ENCODE data around the gene RTL10.

RTL10 gene

DNA sequence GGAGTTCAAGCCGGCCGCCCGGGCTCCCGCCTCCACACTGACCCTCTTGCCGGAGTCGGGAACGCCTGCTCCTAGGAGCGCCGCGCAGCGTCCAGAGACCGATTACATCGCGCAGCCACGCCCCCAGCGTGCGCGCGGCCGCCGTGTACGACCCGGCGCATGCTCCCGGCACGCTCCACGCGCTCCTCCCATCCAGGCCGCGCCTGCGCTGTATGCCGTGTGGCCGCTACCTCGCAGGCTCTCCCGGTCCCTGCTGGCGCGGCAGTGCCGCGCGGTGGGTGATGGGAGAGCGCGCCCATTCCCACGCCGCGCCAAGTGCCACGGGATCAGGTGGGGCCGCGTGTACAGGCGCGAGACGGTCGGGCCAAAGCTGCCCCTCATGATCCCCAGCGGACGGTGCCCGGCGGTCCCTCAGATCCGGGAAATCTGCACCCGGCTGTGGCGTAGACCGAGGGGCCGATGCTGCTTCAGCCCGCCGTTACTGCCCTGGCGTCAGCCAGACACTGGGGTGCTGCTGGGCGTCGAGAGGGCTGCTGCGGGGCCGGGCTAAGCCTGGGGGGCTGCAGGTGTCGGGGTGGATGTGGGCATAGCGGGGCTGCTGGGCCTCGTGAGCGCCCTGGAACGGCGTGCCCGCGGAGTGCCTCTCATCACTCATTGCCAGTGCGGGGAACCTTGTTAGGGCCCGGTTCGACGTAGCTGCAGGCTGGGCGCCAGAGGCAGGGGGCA lies at the start of gene RTL10, which contains the start of gene GNB1L (continued):
- TF ChIP-seq, protein P1, sequence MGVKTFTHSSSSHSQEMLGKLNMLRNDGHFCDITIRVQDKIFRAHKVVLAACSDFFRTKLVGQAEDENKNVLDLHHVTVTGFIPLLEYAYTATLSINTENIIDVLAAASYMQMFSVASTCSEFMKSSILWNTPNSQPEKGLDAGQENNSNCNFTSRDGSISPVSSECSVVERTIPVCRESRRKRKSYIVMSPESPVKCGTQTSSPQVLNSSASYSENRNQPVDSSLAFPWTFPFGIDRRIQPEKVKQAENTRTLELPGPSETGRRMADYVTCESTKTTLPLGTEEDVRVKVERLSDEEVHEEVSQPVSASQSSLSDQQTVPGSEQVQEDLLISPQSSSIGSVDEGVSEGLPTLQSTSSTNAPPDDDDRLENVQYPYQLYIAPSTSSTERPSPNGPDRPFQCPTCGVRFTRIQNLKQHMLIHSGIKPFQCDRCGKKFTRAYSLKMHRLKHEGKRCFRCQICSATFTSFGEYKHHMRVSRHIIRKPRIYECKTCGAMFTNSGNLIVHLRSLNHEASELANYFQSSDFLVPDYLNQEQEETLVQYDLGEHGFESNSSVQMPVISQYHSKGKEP (tag by site-specific recombination; IDR thresholded peaks at IDR 0.05): no peak
- TF ChIP-seq ZNF664 (tag by site-specific recombination; IDR thresholded peaks at IDR 0.05) (no peak), ZNF404 (tag by site-specific recombination; IDR thresholded peaks at IDR 0.05) (no peak), ZNF354C (tag by site-specific recombination; IDR thresholded peaks at IDR 0.05; ENCODE audit: borderline replicate concordance, low read depth) (no peak), ZNF16 (tag by site-specific recombination; IDR thresholded peaks at IDR 0.05; ENCODE audit: low read depth) (no peak), ZNF266 (tag by site-specific recombination; IDR thresholded peaks at IDR 0.05; ENCODE audit: low read depth) (no peak), SP3 (tag by site-specific recombination; IDR thresholded peaks at IDR 0.05) (peak; percentile 73), ZNF596 (tag by site-specific recombination; IDR thresholded peaks at IDR 0.05) (no peak), MYNN (tag by site-specific recombination; IDR thresholded peaks at IDR 0.05; ENCODE audit: borderline replicate concordance) (no peak), ZNF510 (tag by site-specific recombination; IDR thresholded peaks at IDR 0.05; ENCODE audit: insufficient replicate concordance) (no peak), ZBTB1 (tag by site-specific recombination; IDR thresholded peaks at IDR 0.05) (peak; percentile 81), ZNF48 (tag by site-specific recombination; IDR thresholded peaks at IDR 0.05) (no peak), ZNF324 (tag by site-specific recombination; IDR thresholded peaks at IDR 0.05) (no peak; the same call in 1 of the 2 replicates), HOXD13 (CRISPR knock-in tag; IDR thresholded peaks at IDR 0.05; ENCODE audit: borderline replicate concordance) (no peak), ZNF146 (tag by site-specific recombination; IDR thresholded peaks at IDR 0.05) (peak; percentile 10; the same call in 1 of the 2 replicates), KLF16 (tag by site-specific recombination; IDR thresholded peaks at IDR 0.05) (peak; percentile 62), KLF1 (tag by site-specific recombination; IDR thresholded peaks at IDR 0.05) (peak; percentile 68; the same call in 1 of the 2 replicates)
- TF ChIP-seq, protein P2, sequence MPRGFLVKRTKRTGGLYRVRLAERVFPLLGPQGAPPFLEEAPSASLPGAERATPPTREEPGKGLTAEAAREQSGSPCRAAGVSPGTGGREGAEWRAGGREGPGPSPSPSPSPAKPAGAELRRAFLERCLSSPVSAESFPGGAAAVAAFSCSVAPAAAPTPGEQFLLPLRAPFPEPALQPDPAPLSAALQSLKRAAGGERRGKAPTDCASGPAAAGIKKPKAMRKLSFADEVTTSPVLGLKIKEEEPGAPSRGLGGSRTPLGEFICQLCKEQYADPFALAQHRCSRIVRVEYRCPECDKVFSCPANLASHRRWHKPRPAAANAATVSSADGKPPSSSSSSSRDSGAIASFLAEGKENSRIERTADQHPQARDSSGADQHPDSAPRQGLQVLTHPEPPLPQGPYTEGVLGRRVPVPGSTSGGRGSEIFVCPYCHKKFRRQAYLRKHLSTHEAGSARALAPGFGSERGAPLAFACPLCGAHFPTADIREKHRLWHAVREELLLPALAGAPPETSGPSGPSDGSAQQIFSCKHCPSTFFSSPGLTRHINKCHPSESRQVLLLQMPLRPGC (tag by site-specific recombination; IDR thresholded peaks at IDR 0.05): peak; percentile 64; the same call in 1 of the 2 replicates
- TF ChIP-seq, protein P3, sequence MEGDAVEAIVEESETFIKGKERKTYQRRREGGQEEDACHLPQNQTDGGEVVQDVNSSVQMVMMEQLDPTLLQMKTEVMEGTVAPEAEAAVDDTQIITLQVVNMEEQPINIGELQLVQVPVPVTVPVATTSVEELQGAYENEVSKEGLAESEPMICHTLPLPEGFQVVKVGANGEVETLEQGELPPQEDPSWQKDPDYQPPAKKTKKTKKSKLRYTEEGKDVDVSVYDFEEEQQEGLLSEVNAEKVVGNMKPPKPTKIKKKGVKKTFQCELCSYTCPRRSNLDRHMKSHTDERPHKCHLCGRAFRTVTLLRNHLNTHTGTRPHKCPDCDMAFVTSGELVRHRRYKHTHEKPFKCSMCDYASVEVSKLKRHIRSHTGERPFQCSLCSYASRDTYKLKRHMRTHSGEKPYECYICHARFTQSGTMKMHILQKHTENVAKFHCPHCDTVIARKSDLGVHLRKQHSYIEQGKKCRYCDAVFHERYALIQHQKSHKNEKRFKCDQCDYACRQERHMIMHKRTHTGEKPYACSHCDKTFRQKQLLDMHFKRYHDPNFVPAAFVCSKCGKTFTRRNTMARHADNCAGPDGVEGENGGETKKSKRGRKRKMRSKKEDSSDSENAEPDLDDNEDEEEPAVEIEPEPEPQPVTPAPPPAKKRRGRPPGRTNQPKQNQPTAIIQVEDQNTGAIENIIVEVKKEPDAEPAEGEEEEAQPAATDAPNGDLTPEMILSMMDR (tag by site-specific recombination; IDR thresholded peaks at IDR 0.05): peak; percentile 82
- TF ChIP-seq, protein P4, sequence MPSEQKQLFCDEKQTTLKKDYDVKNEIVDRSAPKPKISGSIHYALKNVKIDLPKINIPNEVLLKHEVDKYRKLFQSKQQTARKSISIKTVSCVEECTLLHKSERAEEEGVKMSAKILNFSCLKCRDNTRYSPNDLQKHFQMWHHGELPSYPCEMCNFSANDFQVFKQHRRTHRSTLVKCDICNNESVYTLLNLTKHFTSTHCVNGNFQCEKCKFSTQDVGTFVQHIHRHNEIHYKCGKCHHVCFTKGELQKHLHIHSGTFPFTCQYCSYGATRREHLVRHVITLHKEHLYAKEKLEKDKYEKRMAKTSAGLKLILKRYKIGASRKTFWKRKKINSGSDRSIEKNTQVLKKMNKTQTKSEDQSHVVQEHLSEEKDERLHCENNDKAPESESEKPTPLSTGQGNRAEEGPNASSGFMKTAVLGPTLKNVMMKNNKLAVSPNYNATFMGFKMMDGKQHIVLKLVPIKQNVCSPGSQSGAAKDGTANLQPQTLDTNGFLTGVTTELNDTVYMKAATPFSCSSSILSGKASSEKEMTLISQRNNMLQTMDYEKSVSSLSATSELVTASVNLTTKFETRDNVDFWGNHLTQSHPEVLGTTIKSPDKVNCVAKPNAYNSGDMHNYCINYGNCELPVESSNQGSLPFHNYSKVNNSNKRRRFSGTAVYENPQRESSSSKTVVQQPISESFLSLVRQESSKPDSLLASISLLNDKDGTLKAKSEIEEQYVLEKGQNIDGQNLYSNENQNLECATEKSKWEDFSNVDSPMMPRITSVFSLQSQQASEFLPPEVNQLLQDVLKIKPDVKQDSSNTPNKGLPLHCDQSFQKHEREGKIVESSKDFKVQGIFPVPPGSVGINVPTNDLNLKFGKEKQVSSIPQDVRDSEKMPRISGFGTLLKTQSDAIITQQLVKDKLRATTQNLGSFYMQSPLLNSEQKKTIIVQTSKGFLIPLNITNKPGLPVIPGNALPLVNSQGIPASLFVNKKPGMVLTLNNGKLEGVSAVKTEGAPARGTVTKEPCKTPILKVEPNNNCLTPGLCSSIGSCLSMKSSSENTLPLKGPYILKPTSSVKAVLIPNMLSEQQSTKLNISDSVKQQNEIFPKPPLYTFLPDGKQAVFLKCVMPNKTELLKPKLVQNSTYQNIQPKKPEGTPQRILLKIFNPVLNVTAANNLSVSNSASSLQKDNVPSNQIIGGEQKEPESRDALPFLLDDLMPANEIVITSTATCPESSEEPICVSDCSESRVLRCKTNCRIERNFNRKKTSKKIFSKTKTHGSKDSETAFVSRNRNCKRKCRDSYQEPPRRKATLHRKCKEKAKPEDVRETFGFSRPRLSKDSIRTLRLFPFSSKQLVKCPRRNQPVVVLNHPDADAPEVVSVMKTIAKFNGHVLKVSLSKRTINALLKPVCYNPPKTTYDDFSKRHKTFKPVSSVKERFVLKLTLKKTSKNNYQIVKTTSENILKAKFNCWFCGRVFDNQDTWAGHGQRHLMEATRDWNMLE (tag by site-specific recombination; conservative IDR thresholded peaks at IDR 0.05; ENCODE audit: low read depth): no peak
- TF ChIP-seq, protein P5, sequence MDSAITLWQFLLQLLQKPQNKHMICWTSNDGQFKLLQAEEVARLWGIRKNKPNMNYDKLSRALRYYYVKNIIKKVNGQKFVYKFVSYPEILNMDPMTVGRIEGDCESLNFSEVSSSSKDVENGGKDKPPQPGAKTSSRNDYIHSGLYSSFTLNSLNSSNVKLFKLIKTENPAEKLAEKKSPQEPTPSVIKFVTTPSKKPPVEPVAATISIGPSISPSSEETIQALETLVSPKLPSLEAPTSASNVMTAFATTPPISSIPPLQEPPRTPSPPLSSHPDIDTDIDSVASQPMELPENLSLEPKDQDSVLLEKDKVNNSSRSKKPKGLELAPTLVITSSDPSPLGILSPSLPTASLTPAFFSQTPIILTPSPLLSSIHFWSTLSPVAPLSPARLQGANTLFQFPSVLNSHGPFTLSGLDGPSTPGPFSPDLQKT (IDR thresholded peaks at IDR 0.05; ENCODE audit: borderline replicate concordance, low read depth, low read length): no peak
- TF ChIP-seq, protein P6, sequence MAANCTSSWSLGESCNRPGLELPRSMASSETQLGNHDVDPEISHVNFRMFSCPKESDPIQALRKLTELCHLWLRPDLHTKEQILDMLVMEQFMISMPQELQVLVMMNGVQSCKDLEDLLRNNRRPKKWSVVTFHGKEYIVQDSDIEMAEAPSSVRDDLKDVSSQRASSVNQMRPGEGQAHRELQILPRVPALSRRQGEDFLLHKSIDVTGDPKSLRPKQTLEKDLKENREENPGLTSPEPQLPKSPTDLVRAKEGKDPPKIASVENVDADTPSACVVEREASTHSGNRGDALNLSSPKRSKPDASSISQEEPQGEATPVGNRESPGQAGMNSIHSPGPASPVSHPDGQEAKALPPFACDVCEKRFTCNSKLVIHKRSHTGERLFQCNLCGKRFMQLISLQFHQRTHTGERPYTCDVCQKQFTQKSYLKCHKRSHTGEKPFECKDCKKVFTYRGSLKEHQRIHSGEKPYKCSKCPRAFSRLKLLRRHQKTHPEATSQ (tag by site-specific recombination; IDR thresholded peaks at IDR 0.05): peak; percentile 79; the same call in 1 of the 2 replicates
